Esophagus muscularis mucosa (tissue), 4 donors: ENCODE measurements around the gene DAB2. TPM values are rescaled to one million over a fixed set of nuclear protein-coding genes. Genes with fewer than 3 reads are reported as not detected.

Experiments used
- DNase-seq: peaks from one replicate; pipeline ENCODE4 v3.0.0-alpha.2; 2017; ENCODE audit errors: extremely low spot score
- H3K27ac ChIP-seq, 4 donors: fragments of 200-600 bp; sonication (generic); replicated peaks in 1 of 4; 1 replicate in 3 of 4; 2 replicates in 1 of 4; pipeline ENCODE4 v1.5.1; 2016 to 2019; ENCODE audit warnings: mild to moderate bottlenecking in 1 of 4
- H3K27me3 ChIP-seq, 4 donors: fragments of 200-600 bp; sonication (generic); one replicate each; pipeline versions ENCODE4 v1.5.1 to v1.6.0; 2016 to 2019
- H3K36me3 ChIP-seq, 4 donors: fragments of 200-600 bp; sonication (generic); one replicate each; pipeline ENCODE4 v1.5.1; 2016 to 2019
- H3K4me1 ChIP-seq, 4 donors: fragments of 200-600 bp; sonication (generic); one replicate each; pipeline ENCODE4 v1.5.1; 2016 to 2019
- H3K4me3 ChIP-seq, 4 donors: fragments of 200-600 bp; sonication (generic); 1 replicate in 2 of 4; 2 replicates in 2 of 4; pipeline ENCODE4 v1.5.1; 2016 to 2019; ENCODE audit warnings: mild to moderate bottlenecking in 4 of 4, moderate library complexity in 1 of 4
- H3K9me3 ChIP-seq, 4 donors: fragments of 200-600 bp; sonication (generic); 1 replicate in 3 of 4; 2 replicates in 1 of 4; pipeline ENCODE4 v1.5.1; 2016 to 2019
- CTCF ChIP-seq, 3 experiments: fragments of 200-600 bp in 2 of 3; fragments of 450-650 bp in 1 of 3; sonication (generic) in 2 of 3; IDR thresholded peaks; one replicate each; pipeline ENCODE4 v1.5.1; 2017 to 2019; ENCODE audit warnings: antibody characterized with exemption in 3 of 3, mild to moderate bottlenecking in 2 of 3, moderate library complexity in 1 of 3
- EP300 ChIP-seq: sonication (generic); formaldehyde crosslinking; IDR thresholded peaks from one replicate; pipeline ENCODE4 v1.6.1; 2017; ENCODE audit warnings: antibody characterized with exemption
- POLR2A ChIP-seq: fragments of 450-650 bp; IDR thresholded peaks from one replicate; pipeline ENCODE4 v1.6.1; 2017; ENCODE audit warnings: antibody characterized with exemption, moderate library complexity, mild to moderate bottlenecking, low read depth
- POLR2AphosphoS5 ChIP-seq, 2 donors: sonication (generic); formaldehyde crosslinking; IDR thresholded peaks; one replicate each; pipeline ENCODE4 v1.6.1; 2017; ENCODE audit warnings: antibody characterized with exemption in 2 of 2
- WGBS: methylation state at CpG from one replicate; pipeline ENCODE4 v1.1.5; 2018; 5-methylcytosine and 5-hydroxymethylcytosine counted together
- intact Hi-C: fragments of 100-400 bp; cut with DNase I; formaldehyde crosslinking; loops from one replicate; pipeline ENCODE4 v1.15.1; 2023
- total RNA-seq, 4 donors: library from RNA; depleted of rRNA; stranded (reverse); fragments of >200 nt; gene quantifications; one replicate each; pipeline versions ENCODE4 v1.1.0 to v1.2.1, GENCODE V29; 2016

Gene DAB2
- total RNA-seq, 4 donors from 2014 or later, result 48.7 to 84.3 (median 55.1) TPM

- intact Hi-C loops, result no loop called here
Observed at GRCh38 chr5:39469777-39470415, 45.1 kb upstream of the DAB2 start.

GRCh38 chr5:39469176-39469575, 44.4 kb upstream of the DAB2 start:
- intact Hi-C loops, result no loop called here
- TF ChIP-seq POLR2A, result no peak
- no peak for TF ChIP-seq EP300
- no peak for TF ChIP-seq CTCF (IDR thresholded peaks at IDR 0.05)
- Histone ChIP-seq H3K36me3 (no peaks in the 10 kb centered on the region), H3K27ac (no peak overlapping the region), H3K27me3 (no peaks in the 10 kb centered on the region), H3K9me3 (no peaks in the 10 kb centered on the region), H3K4me1 (peaks cover 0 to 5% (median 0%) of the 10 kb centered on the region in 4 donors), H3K4me3 (no peak overlapping the region)
- no peak for DNase-seq
- WGBS, result 72% methylated on average over 1 of the region's 1 CpG

More at GRCh38 chr5:39469777-39470415, 45.1 kb upstream of the DAB2 start:
- no peak overlapping the region for H3K4me3 ChIP-seq
- H3K4me1 ChIP-seq, result peaks cover 0 to 9% (median 0%) of the 10 kb centered on the region in 4 donors
- no peak for DNase-seq
- H3K27ac ChIP-seq, result no peak overlapping the region
- TF ChIP-seq POLR2AphosphoS5 (IDR thresholded peaks at IDR 0.05) (no peak), POLR2A (no peak), EP300 (no peak), CTCF (IDR thresholded peaks at IDR 0.05) (no peak)
- no peaks in the 10 kb centered on the region for H3K27me3 ChIP-seq
- WGBS, result 79% methylated on average over 6 of the region's 6 CpGs
- no peaks in the 10 kb centered on the region for H3K36me3 ChIP-seq
- no peaks in the 10 kb centered on the region for H3K9me3 ChIP-seq

DNA sequence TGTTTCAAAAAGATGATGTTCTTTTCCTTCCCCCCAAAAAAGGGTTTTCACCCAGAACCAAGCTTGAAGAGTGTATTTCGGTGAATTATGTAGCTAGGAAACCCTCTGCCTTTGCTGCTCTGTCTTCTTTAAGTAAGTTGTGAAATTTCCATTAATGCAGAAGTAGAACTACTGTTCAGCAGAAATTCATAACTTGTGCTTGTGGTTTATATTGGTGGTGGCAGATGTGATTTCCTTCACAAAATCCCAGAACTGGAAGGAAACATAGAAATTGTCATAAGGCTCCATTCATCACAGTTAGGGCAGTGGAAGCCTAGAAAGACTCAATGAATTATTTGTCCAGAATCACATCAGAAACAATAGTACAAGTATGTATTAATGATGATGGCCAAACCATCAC, 42.1 kb upstream of the DAB2 start:
- WGBS, result 92% methylated on average over 1 of the region's 1 CpG
- Histone ChIP-seq H3K4me1 (no peaks in the 10 kb centered on the region), H3K27ac (no peak overlapping the region), H3K36me3 (no peaks in the 10 kb centered on the region), H3K9me3 (no peaks in the 10 kb centered on the region), H3K27me3 (no peaks in the 10 kb centered on the region), H3K4me3 (no peak overlapping the region)
- intact Hi-C loops, result no loop called here
- no peak for TF ChIP-seq EP300
- no peak for DNase-seq

DNA sequence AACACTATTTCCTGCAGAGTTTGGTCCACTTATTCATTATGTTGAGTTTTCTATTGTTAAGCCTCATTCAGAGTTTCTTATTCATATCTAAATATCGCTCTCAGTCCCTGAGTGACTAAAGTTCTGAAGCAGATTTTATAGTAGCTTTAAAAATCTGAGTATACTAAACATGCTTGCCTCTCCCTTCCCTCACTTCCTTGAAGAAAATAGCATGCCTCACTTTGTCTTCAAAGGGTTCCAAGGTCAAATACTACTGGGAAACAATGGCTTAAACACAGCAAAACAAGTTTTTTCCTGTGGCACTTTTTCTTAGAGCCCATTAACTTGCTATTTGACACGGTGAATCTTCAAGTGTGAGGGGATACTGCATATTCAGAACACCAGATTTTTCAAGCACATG, 41.1 kb upstream of the DAB2 start:
- intact Hi-C loops, result no loop called here
- WGBS, result 80% methylated on average over 2 of the region's 2 CpGs

DNA sequence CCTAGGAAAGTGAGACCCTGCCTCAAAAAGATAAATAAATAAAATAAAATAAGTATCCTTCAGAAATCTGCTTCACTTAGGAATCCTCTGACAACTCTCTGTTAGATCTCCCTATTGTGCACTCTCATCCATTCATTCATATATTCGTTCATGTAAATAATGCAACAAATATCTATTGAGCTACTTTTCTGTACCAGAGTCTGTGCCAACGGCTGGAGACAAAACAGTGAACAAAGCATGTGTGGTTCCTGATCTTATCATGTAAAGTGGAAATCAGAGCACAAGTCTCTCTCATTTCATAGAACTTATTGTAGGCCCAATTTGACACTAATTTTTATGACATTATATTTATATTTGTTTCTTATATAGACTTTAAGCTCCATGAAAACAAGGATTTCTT, 40.3 kb upstream of the DAB2 start:
- Histone ChIP-seq H3K4me1 (no peaks in the 10 kb centered on the region), H3K9me3 (no peaks in the 10 kb centered on the region), H3K27me3 (no peaks in the 10 kb centered on the region), H3K36me3 (no peaks in the 10 kb centered on the region), H3K4me3 (no peak overlapping the region), H3K27ac (no peak overlapping the region)
- no peak for TF ChIP-seq EP300
- no peak for DNase-seq
- intact Hi-C loops, result no loop called here
- WGBS, result 70% methylated on average over 2 of the region's 2 CpGs

More for the DNA sequence above, 41.1 kb upstream of the DAB2 start:
- Histone ChIP-seq H3K4me1 (no peaks in the 10 kb centered on the region), H3K9me3 (no peaks in the 10 kb centered on the region), H3K27ac (no peak overlapping the region), H3K36me3 (no peaks in the 10 kb centered on the region), H3K4me3 (no peak overlapping the region), H3K27me3 (no peaks in the 10 kb centered on the region)
- TF ChIP-seq POLR2AphosphoS5 (IDR thresholded peaks at IDR 0.05), result no peak
- DNase-seq, result no peak

DNA sequence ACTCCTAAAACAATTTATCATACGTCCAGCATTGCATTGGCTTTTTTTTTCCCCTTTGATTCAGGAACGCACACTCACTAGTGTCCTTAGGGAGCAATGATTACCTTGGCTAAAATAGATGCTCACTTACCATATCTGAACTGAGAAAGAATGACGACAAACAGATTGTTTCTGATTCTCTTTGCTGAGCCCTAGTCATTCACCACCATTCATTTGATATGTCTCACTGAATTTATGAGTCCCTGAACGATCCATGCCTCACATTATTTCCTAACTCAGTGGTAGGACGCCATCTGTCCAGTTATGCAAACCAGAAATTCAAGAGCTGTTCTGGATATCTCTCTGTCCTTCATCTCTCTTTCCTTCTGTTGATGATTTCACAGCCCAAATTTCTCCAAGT, 39.3 kb upstream of the DAB2 start:
- TF ChIP-seq EP300, result no peak
- Histone ChIP-seq H3K4me3 (no peak overlapping the region), H3K9me3 (no peaks in the 10 kb centered on the region), H3K27me3 (no peaks in the 10 kb centered on the region), H3K4me1 (no peaks in the 10 kb centered on the region), H3K27ac (no peak overlapping the region), H3K36me3 (no peaks in the 10 kb centered on the region)
- intact Hi-C loops, result no loop called here
- DNase-seq, result no peak
- 86% methylated on average over 5 of the region's 5 CpGs for WGBS

GRCh38 chr5:39462211-39462610, 37.4 kb upstream of the DAB2 start:
- no peak for DNase-seq
- 85% methylated on average over 6 of the region's 6 CpGs for WGBS
- Histone ChIP-seq H3K4me1 (no peaks in the 10 kb centered on the region), H3K9me3 (no peaks in the 10 kb centered on the region), H3K27ac (no peak overlapping the region), H3K36me3 (no peaks in the 10 kb centered on the region), H3K4me3 (no peak overlapping the region), H3K27me3 (no peaks in the 10 kb centered on the region)
- intact Hi-C loops, result no loop called here
- TF ChIP-seq POLR2AphosphoS5 (IDR thresholded peaks at IDR 0.05) (no peak), EP300 (no peak), CTCF (IDR thresholded peaks at IDR 0.05) (no peak), POLR2A (no peak)
